ENCODE results near the gene R3HCC1L.
A peak's percentile ranks its signal among the peaks of the same experiment; 100 is the strongest.
"Not testable (repeated sequence)": the region's sequence is repeated elsewhere in the genome, so short reads cannot be mapped to it uniquely, and the experiment has no call there.

The R3HCC1L gene

GRCh38 chr10:98133075-98133752, 1.2 kb upstream of the R3HCC1L start:
- not testable (repeated sequence) for DNase-seq

GRCh38 chr10:98134117-98134430, 383 bp upstream of the R3HCC1L start:
- no peak for DNase-seq

GRCh38 chr10:98135222-98135899, 904 bp downstream of the R3HCC1L start:
- no peak for DNase-seq

GRCh38 chr10:98136775-98137174, 2.3 kb downstream of the R3HCC1L start:
- DNase-seq = not testable (repeated sequence)

GRCh38 chr10:98138031-98138430, 3.6 kb downstream of the R3HCC1L start:
- no peak for DNase-seq

GRCh38 chr10:98139431-98139830, 5.0 kb downstream of the R3HCC1L start:
- DNase-seq = no peak

GRCh38 chr10:98141484-98142073, 7.1 kb downstream of the R3HCC1L start:
- no peak for DNase-seq

- DNase-seq = no peak
Measured at GRCh38 chr10:98144985-98145384, 10.5 kb downstream of the R3HCC1L start.

GRCh38 chr10:98149858-98150257, 15.4 kb downstream of the R3HCC1L start:
- DNase-seq = no peak

GRCh38 chr10:98150544-98150943, 16.1 kb downstream of the R3HCC1L start:
- no peak for DNase-seq

- DNase-seq = not testable (repeated sequence)
Measured at GRCh38 chr10:98152778-98153177, 18.3 kb downstream of the R3HCC1L start.

- DNase-seq = not testable (repeated sequence)
Measured at GRCh38 chr10:98153213-98153958, 18.9 kb downstream of the R3HCC1L start.

GRCh38 chr10:98154076-98154475, 19.6 kb downstream of the R3HCC1L start:
- no peak for DNase-seq

GRCh38 chr10:98158576-98158975, 24.1 kb downstream of the R3HCC1L start:
- no peak for DNase-seq

- no peak for DNase-seq
Measured at GRCh38 chr10:98163941-98164340, 29.5 kb downstream of the R3HCC1L start.

- no peak for DNase-seq
Measured at GRCh38 chr10:98167191-98167590, 32.7 kb downstream of the R3HCC1L start.

- no peak for DNase-seq
Measured at GRCh38 chr10:98168147-98168546, 33.7 kb downstream of the R3HCC1L start.

GRCh38 chr10:98168766-98169165, 34.3 kb downstream of the R3HCC1L start:
- no peak for DNase-seq

GRCh38 chr10:98169379-98169778, 34.9 kb downstream of the R3HCC1L start:
- DNase-seq = no peak

GRCh38 chr10:98170249-98171117, 36.0 kb downstream of the R3HCC1L start:
- peak; percentile 8 for DNase-seq

- DNase-seq = no peak
Measured at GRCh38 chr10:98172073-98172472, 37.6 kb downstream of the R3HCC1L start.

GRCh38 chr10:98172495-98172894, 38.0 kb downstream of the R3HCC1L start:
- no peak for DNase-seq

- DNase-seq = no peak
Measured at GRCh38 chr10:98173260-98173659, 38.8 kb downstream of the R3HCC1L start.

Measured in NCI-H2029 treated with DMSO at 0.1 percent for 48 hours (cell line).